Mesenchymal stem cell (in vitro differentiated cells and primary cell): ENCODE data around the gene EDC3.

Source experiments
- DNase-seq: peaks from one replicate; pipeline ENCODE4 v3.0.0-alpha.2; 2013
- H2AFZ ChIP-seq: one replicate; pipeline ENCODE4 v1.6.1; 2013; ENCODE audit warnings: low read depth, mild to moderate bottlenecking, control low read depth, inconsistent platforms, low read length, moderate library complexity
- H2AK5ac ChIP-seq: 2 replicates; pipeline ENCODE4 v1.6.1; 2013; ENCODE audit warnings: low read length, moderate library complexity, mild to moderate bottlenecking, inconsistent platforms; ENCODE audit not compliant: severe bottlenecking
- H2BK120ac ChIP-seq: one replicate; pipeline ENCODE4 v1.6.1; 2013; ENCODE audit warnings: low read depth, mild to moderate bottlenecking, inconsistent platforms, low read length, moderate library complexity
- H2BK12ac ChIP-seq, 2 experiments: one replicate each; pipeline ENCODE4 v1.6.1; 2013; ENCODE audit warnings: inconsistent platforms in 2 of 2, low read length in 2 of 2, mild to moderate bottlenecking in 2 of 2, moderate library complexity in 2 of 2, control low read depth in 1 of 2
- H2BK15ac ChIP-seq: one replicate; pipeline ENCODE4 v1.6.1; 2013; ENCODE audit warnings: mild to moderate bottlenecking, low read depth, inconsistent platforms; ENCODE audit not compliant: poor library complexity, severe bottlenecking
- H2BK5ac ChIP-seq: 2 replicates; pipeline ENCODE4 v1.6.1; 2013; ENCODE audit warnings: low read depth, mild to moderate bottlenecking, low read length, control low read depth, inconsistent platforms; ENCODE audit not compliant: poor library complexity, severe bottlenecking
- H3K14ac ChIP-seq, 2 experiments: one replicate each; pipeline ENCODE4 v1.6.1; 2013; ENCODE audit warnings: inconsistent platforms in 2 of 2, low read length in 2 of 2, control low read depth in 1 of 2, mild to moderate bottlenecking in 1 of 2, moderate library complexity in 1 of 2
- H3K18ac ChIP-seq, 2 experiments: one replicate each; pipeline ENCODE4 v1.6.1; 2013; ENCODE audit warnings: inconsistent platforms in 2 of 2, low read length in 2 of 2, control low read depth in 1 of 2, low read depth in 1 of 2, mild to moderate bottlenecking in 1 of 2
- H3K23ac ChIP-seq, 2 experiments: one replicate each; pipeline ENCODE4 v1.6.1; 2013; ENCODE audit warnings: inconsistent platforms in 2 of 2, low read length in 2 of 2, mild to moderate bottlenecking in 2 of 2, moderate library complexity in 2 of 2, control low read depth in 1 of 2
- H3K27ac ChIP-seq: 2 replicates; pipeline ENCODE4 v1.5.1; 2013; ENCODE audit warnings: mild to moderate bottlenecking, moderate library complexity, low read length, control low read depth, inconsistent platforms; ENCODE audit not compliant: poor library complexity, severe bottlenecking
- H3K27me3 ChIP-seq, 2 experiments: 2 replicates each; pipeline versions ENCODE4 v1.6.1 to v1.7.0; 2013; ENCODE audit warnings: low read length in 2 of 2, mild to moderate bottlenecking in 2 of 2, moderate library complexity in 2 of 2, control low read depth in 1 of 2, inconsistent platforms in 1 of 2; ENCODE audit not compliant: control insufficient read depth in 1 of 2, insufficient read depth in 1 of 2
- H3K36me3 ChIP-seq, 2 experiments: 2 replicates each; pipeline versions ENCODE4 v1.6.1 to v1.7.0; 2013; ENCODE audit warnings: low read length in 2 of 2, control low read depth in 1 of 2, inconsistent platforms in 1 of 2, low read depth in 1 of 2, mild to moderate bottlenecking in 1 of 2; ENCODE audit not compliant: insufficient read depth in 2 of 2, control insufficient read depth in 1 of 2
- H3K4ac ChIP-seq, 2 experiments: one replicate each; pipeline ENCODE4 v1.6.1; 2013; ENCODE audit warnings: inconsistent platforms in 2 of 2, low read length in 2 of 2, mild to moderate bottlenecking in 2 of 2, moderate library complexity in 2 of 2, control low read depth in 1 of 2, low read depth in 1 of 2
- H3K4me1 ChIP-seq: 2 replicates; pipeline ENCODE4 v1.6.1; 2013; ENCODE audit warnings: low read depth, low read length, control low read depth; ENCODE audit not compliant: control insufficient read depth, insufficient read depth
- H3K4me2 ChIP-seq: 2 replicates; pipeline ENCODE4 v1.6.1; 2013; ENCODE audit warnings: low read length, mild to moderate bottlenecking, inconsistent platforms; ENCODE audit not compliant: poor library complexity, severe bottlenecking
- H3K4me3 ChIP-seq, 2 experiments: 2 replicates each; pipeline versions ENCODE4 v1.5.1 to v1.7.0; 2013; ENCODE audit warnings: low read length in 2 of 2, mild to moderate bottlenecking in 2 of 2, control low read depth in 1 of 2, low read depth in 1 of 2; ENCODE audit not compliant: insufficient read depth in 1 of 2
- H3K79me1 ChIP-seq: replicated peaks from 2 replicates; pipeline ENCODE4 v1.6.1; 2013; ENCODE audit warnings: mild to moderate bottlenecking, control low read depth, low read length, inconsistent platforms; ENCODE audit not compliant: poor library complexity, severe bottlenecking
- H3K9ac ChIP-seq: 2 replicates; pipeline ENCODE4 v1.7.0; 2013; ENCODE audit warnings: mild to moderate bottlenecking, low read length, moderate library complexity
- H3K9me3 ChIP-seq: 2 replicates; pipeline ENCODE4 v1.7.0; 2013; ENCODE audit warnings: mild to moderate bottlenecking, low read length; ENCODE audit not compliant: control insufficient read depth
- H4K8ac ChIP-seq: one replicate; pipeline ENCODE4 v1.6.1; 2013; ENCODE audit warnings: inconsistent platforms, mild to moderate bottlenecking, low read length, moderate library complexity
- H4K91ac ChIP-seq: one replicate; pipeline ENCODE4 v1.6.1; 2013; ENCODE audit warnings: mild to moderate bottlenecking, low read length, inconsistent platforms
- WGBS: methylation state at CpG from one replicate; pipeline ENCODE4 v1.1.7; 2013; ENCODE audit warnings: mixed read lengths; 5-methylcytosine and 5-hydroxymethylcytosine counted together

The EDC3 gene

GRCh38 chr15:74615508-74616365 is 80.1 kb downstream of the EDC3 start, which contains the start of gene CLK3:
Gene CLK3, plus strand, starts transcription at chr15:74615836. Its CDS starts 3,361 bp downstream, at chr15:74619197.
- Histone ChIP-seq H3K9ac (peak within 1 kb of the TSS; percentile 100), H4K8ac (peak within 1 kb of the TSS; percentile 94), H3K27me3 (peaks cover 12 to 25% of the 10 kb centered on the region in 2 experiments), H2AK5ac (peak within 1 kb of the TSS; percentile 87), H3K14ac (peak within 1 kb of the TSS; percentile 68 to 92), H3K27ac (peak within 1 kb of the TSS; percentile 73), H3K4me2 (peak within 1 kb of the TSS; percentile 92), H3K9me3 (no peaks in the 10 kb centered on the region), H2BK120ac (peak within 1 kb of the TSS; percentile 84), H2BK12ac (peak within 1 kb of the TSS in 1 of 2 experiments; percentile 24), H4K91ac (peak within 1 kb of the TSS; percentile 96), H3K36me3 (peaks cover 19 to 27% of the 10 kb centered on the region in 2 experiments), H3K23ac (peak within 1 kb of the TSS in 1 of 2 experiments; percentile 75), H3K4me3 (peak within 1 kb of the TSS; percentile 94 to 99), H2BK5ac (no peak within 1 kb of the TSS), H2BK15ac (peak within 1 kb of the TSS; percentile 85), H3K4ac (peak within 1 kb of the TSS; percentile 97 to 98), H2AFZ (peak within 1 kb of the TSS; percentile 72), H3K79me1 (peaks cover 10% of the 10 kb centered on the region), H3K4me1 (peaks cover 12% of the 10 kb centered on the region), H3K18ac (peak within 1 kb of the TSS; percentile 95)
- DNase-seq: peak; percentile 92
- under 1% methylated on average over 66 of the region's 91 CpGs for WGBS

DNA sequence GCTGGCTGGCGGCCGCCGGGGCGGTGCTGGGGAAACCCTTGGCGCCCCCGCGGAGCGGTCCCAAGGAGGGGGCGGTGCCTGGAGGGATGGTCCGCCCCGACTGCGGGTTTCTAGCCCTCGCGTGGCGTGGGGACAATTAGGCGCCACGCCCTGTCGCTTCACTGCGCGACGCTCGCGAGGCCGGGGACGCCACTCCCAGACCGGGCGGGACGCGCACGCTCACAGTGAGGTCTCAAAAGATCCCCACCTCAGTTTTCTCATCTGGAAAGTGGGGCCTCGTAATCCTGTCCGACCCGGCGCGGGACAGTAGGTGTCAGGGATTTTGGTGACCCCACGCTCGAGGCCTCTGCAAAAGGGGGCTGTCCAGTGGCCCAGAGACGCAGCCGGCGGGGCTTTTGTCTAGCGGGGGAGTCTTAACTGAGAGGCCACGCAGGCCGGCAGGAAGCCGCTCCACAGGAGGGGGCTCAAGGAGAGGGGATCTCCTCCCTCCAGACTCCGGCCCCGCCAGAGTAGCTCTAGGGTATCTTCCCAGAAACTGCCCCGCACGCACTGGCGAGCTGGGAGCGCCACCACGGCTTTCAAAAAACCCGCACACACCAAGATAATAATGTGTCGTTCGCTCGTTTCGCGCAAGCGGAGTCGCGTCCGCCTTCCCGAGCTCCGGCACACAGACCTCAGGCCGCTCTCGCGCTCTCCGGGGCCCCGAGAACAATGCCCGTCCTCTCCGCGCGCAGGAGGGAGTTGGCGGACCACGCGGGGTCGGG is 80.9 kb downstream of the EDC3 start:
- H3K4me2 ChIP-seq: peak overlapping the region; percentile 92
- WGBS: under 1% methylated on average over 69 of the region's 76 CpGs
- H3K9me3 ChIP-seq: no peaks in the 10 kb centered on the region
- no peak overlapping the region for H2AK5ac ChIP-seq
- H2AFZ ChIP-seq: peak overlapping the region; percentile 72
- H3K79me1 ChIP-seq: peaks cover 4% of the 10 kb centered on the region
- peak overlapping the region; percentile 94 to 99 for H3K4me3 ChIP-seq
- H4K91ac ChIP-seq: peak overlapping the region; percentile 92
- peak overlapping the region in 1 of 2 experiments; percentile 75 for H3K23ac ChIP-seq
- peak overlapping the region; percentile 84 for H2BK120ac ChIP-seq
- H2BK12ac ChIP-seq: peak overlapping the region in 1 of 2 experiments; percentile 24
- no peak overlapping the region for H2BK5ac ChIP-seq
- peaks cover 11 to 19% of the 10 kb centered on the region in 2 experiments for H3K36me3 ChIP-seq
- peak overlapping the region in 1 of 2 experiments; percentile 92 for H3K14ac ChIP-seq
- H3K9ac ChIP-seq: peak overlapping the region; percentile 100
- peak overlapping the region; percentile 78 for H2BK15ac ChIP-seq
- peak overlapping the region; percentile 82 to 95 for H3K4ac ChIP-seq
- peaks cover 19 to 32% of the 10 kb centered on the region in 2 experiments for H3K27me3 ChIP-seq
- H4K8ac ChIP-seq: peak overlapping the region; percentile 90
- peak overlapping the region; percentile 90 to 95 for H3K18ac ChIP-seq
- peak overlapping the region; percentile 69 for H3K27ac ChIP-seq
- peak; percentile 79 for DNase-seq
- peaks cover 13% of the 10 kb centered on the region for H3K4me1 ChIP-seq

DNA sequence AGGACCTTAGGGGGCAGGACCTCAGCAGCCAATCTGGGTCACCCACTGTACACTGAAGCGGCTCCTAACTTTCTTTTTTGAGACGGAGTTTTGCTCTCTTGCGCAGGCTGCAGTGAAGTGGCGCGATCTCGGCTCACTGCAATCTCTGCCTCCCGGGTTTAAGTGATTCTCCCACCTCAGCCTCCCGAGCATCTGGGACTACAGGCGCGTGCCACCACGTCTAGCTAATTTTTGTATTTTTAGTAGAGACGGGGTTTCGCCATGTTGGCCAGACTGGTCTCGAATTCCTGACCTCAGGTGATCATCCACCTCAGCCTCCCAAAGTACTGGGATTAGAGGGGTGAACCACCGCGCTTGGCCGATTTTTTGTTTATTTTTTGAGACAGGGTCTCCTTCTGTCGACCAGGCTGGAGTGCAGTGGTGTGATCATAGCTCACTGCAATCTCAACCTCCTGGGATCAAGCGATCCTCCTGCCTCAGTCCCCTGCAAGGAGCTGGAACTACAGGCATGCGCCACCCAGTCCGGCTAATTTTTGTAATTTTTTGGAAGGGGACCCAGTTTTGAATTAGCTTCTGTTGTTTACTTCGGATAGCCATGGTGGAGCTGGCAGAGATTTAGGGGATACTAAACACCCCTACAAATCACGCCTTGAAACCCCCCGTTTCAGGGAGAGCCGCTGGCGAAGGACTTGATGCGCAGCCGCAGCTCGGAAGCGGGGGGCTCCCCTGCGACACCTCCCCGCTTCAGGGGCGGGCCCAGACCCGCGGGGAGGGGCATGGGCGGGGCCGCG is 81.7 kb downstream of the EDC3 start:
- H2AK5ac ChIP-seq: no peak overlapping the region
- peak overlapping the region; percentile 27 for H4K8ac ChIP-seq
- H3K9ac ChIP-seq: peak overlapping the region; percentile 100
- H3K4ac ChIP-seq: no peak overlapping the region
- H3K9me3 ChIP-seq: no peaks in the 10 kb centered on the region
- H2AFZ ChIP-seq: no peak overlapping the region
- peaks cover 27 to 40% of the 10 kb centered on the region in 2 experiments for H3K27me3 ChIP-seq
- no peak overlapping the region for H2BK15ac ChIP-seq
- no peak overlapping the region for H3K27ac ChIP-seq
- H2BK12ac ChIP-seq: no peak overlapping the region
- no peaks in the 10 kb centered on the region for H3K79me1 ChIP-seq
- no peak overlapping the region for H3K23ac ChIP-seq
- WGBS: 74% methylated on average over 22 of the region's 38 CpGs
- peaks cover 3 to 11% of the 10 kb centered on the region in 2 experiments for H3K36me3 ChIP-seq
- H4K91ac ChIP-seq: no peak overlapping the region
- H2BK120ac ChIP-seq: no peak overlapping the region
- no peak for DNase-seq
- H3K14ac ChIP-seq: no peak overlapping the region
- H3K18ac ChIP-seq: peak overlapping the region in 1 of 2 experiments; percentile 16
- peak overlapping the region in 1 of 2 experiments; percentile 99 for H3K4me3 ChIP-seq
- no peak overlapping the region for H2BK5ac ChIP-seq
- H3K4me2 ChIP-seq: peak overlapping the region; percentile 92
- H3K4me1 ChIP-seq: peaks cover 13% of the 10 kb centered on the region
